Upper lobe of left lung (tissue), 6 donors: ENCODE measurements around the gene RTCB. TPM values are rescaled to one million over a fixed set of nuclear protein-coding genes. Genes with fewer than 3 reads are reported as not detected.
"Not testable (repeated sequence)": the region's sequence is repeated elsewhere in the genome, so short reads cannot be mapped to it uniquely, and the experiment has no call there.

Source experiments
- ATAC-seq, 2 donors: fragments of 200-7000 bp; cut with Tn5 transposase; one replicate each; pipeline ENCODE4 v1.9.1; 2022; ENCODE audit warnings: mild to moderate bottlenecking in 2 of 2, moderate library complexity in 2 of 2; ENCODE audit not compliant: low FRiP score in 2 of 2
- DNase-seq, 2 donors: peaks; one replicate each; pipeline ENCODE4 v3.0.0-alpha.2; 2019 to 2020
- H3K27ac ChIP-seq, 4 donors: fragments of 200-600 bp; sonication (generic); one replicate each; pipeline ENCODE4 v1.5.1; 2016 to 2019
- H3K27me3 ChIP-seq, 4 donors: fragments of 200-600 bp; sonication (generic); one replicate each; pipeline ENCODE4 v1.5.1; 2017 to 2019
- H3K36me3 ChIP-seq, 4 donors: fragments of 200-600 bp; sonication (generic); one replicate each; pipeline ENCODE4 v1.5.1; 2016 to 2019
- H3K4me1 ChIP-seq, 4 donors: fragments of 200-600 bp; sonication (generic); one replicate each; pipeline ENCODE4 v1.5.1; 2018 to 2019
- H3K4me3 ChIP-seq, 4 donors: fragments of 200-600 bp; sonication (generic); one replicate each; pipeline ENCODE4 v1.5.1; 2017 to 2019; ENCODE audit warnings: mild to moderate bottlenecking in 2 of 4, moderate library complexity in 1 of 4
- H3K9me3 ChIP-seq, 4 donors: fragments of 200-600 bp; sonication (generic); one replicate each; pipeline ENCODE4 v1.5.1; 2018 to 2019
- CTCF ChIP-seq, 6 experiments: fragments of 450-650 bp in 4 of 6; fragments of 200-600 bp in 2 of 6; sonication (generic) in 2 of 6; IDR thresholded peaks; one replicate each; pipeline ENCODE4 v1.5.1; 2016 to 2019; ENCODE audit warnings: antibody characterized with exemption in 6 of 6
- EP300 ChIP-seq, 4 donors: sonication (generic); formaldehyde crosslinking; IDR thresholded peaks; one replicate each; pipeline ENCODE4 v1.5.1; 2017; ENCODE audit warnings: antibody characterized with exemption in 4 of 4, control low read depth in 2 of 4
- POLR2A ChIP-seq, 4 donors: fragments of 450-650 bp; IDR thresholded peaks; one replicate each; pipeline ENCODE4 v1.5.1; 2016 to 2017; ENCODE audit warnings: antibody characterized with exemption in 4 of 4, mild to moderate bottlenecking in 2 of 4
- POLR2AphosphoS5 ChIP-seq, 2 donors: sonication (generic); formaldehyde crosslinking; IDR thresholded peaks; one replicate each; pipeline ENCODE4 v1.5.1; 2017; ENCODE audit warnings: antibody characterized with exemption in 2 of 2
- WGBS, 2 donors: methylation state at CpG; one replicate each; pipeline ENCODE4 v1.1.5; 2017 to 2018; 5-methylcytosine and 5-hydroxymethylcytosine counted together
- total RNA-seq, 6 donors: library from RNA; depleted of rRNA in 4 of 6; stranded (reverse); fragments of >200 nt in 4 of 6; gene quantifications; one replicate each; pipeline versions ENCODE4 v1.1.0 to v1.2.1, GENCODE V29; 2016 to 2021
- donor health status: DM: no; HTN: no; CAD: no; lungs with moderate emphysema.
- donor health status: DM: no; HTN: yes; CAD: no; lungs with severe emphysema.

Gene RTCB
- total RNA-seq, 6 donors from 2014 or later, result 45.3 to 71.4 (median 63.7) TPM

- Histone ChIP-seq H3K27ac (peak overlapping the region; percentile 63 to 79 (median 67)), H3K36me3 (no peaks in the 10 kb centered on the region), H3K27me3 (no peaks in the 10 kb centered on the region), H3K4me1 (no peaks in the 10 kb centered on the region), H3K9me3 (no peaks in the 10 kb centered on the region), H3K4me3 (peak overlapping the region; percentile 22 to 48 (median 39))
- TF ChIP-seq POLR2A (IDR thresholded peaks at IDR 0.05) (peak in 1 of 4 donors; percentile 51), POLR2AphosphoS5 (IDR thresholded peaks at IDR 0.05) (peak; percentile 59 to 64), EP300 (IDR thresholded peaks at IDR 0.05) (no peak), CTCF (IDR thresholded peaks at IDR 0.05) (no peak)
- WGBS, 2 donors, result 77 to 82% methylated on average over 15 to 26 of the region's 30 CpGs
- DNase-seq, result peak in 1 of 2 donors; percentile 83
- peak; percentile 12 to 16 for ATAC-seq
Measured at GRCh38 chr22:32354360-32355351, 57.4 kb downstream of the RTCB start.

- WGBS, 2 donors, result 95 to 100% methylated on average over 5 to 12 of the region's 19 CpGs
- ATAC-seq, result no peak
- Histone ChIP-seq H3K4me1 (no peaks in the 10 kb centered on the region), H3K27me3 (no peaks in the 10 kb centered on the region), H3K9me3 (no peaks in the 10 kb centered on the region), H3K27ac (peak overlapping the region in 3 of 4 donors; percentile 6 to 71 (median 63)), H3K4me3 (peak overlapping the region in 3 of 4 donors; percentile 36 to 48 (median 42)), H3K36me3 (no peaks in the 10 kb centered on the region)
- DNase-seq, result peak in 1 of 2 donors; percentile 71
- no peak for TF ChIP-seq POLR2A (IDR thresholded peaks at IDR 0.05)
- no peak for TF ChIP-seq EP300 (IDR thresholded peaks at IDR 0.05)
- no peak for TF ChIP-seq CTCF (IDR thresholded peaks at IDR 0.05)
- no peak for TF ChIP-seq POLR2AphosphoS5 (IDR thresholded peaks at IDR 0.05)
Measured at GRCh38 chr22:32353840-32354239, 58.2 kb downstream of the RTCB start.

GRCh38 chr22:32353292-32353691 is 58.8 kb downstream of the RTCB start:
- Histone ChIP-seq H3K9me3 (no peaks in the 10 kb centered on the region), H3K27me3 (no peaks in the 10 kb centered on the region), H3K4me3 (peak overlapping the region in 2 of 4 donors; percentile 36 to 42), H3K4me1 (no peaks in the 10 kb centered on the region), H3K27ac (peak overlapping the region in 1 of 4 donors; percentile 63), H3K36me3 (no peaks in the 10 kb centered on the region)
- TF ChIP-seq CTCF (IDR thresholded peaks at IDR 0.05), result no peak
- no peak for TF ChIP-seq EP300 (IDR thresholded peaks at IDR 0.05)
- no peak for TF ChIP-seq POLR2A (IDR thresholded peaks at IDR 0.05)
- no peak for TF ChIP-seq POLR2AphosphoS5 (IDR thresholded peaks at IDR 0.05)
- ATAC-seq, result no peak
- WGBS, 2 donors, result 90 to 93% methylated on average over 14 to 28 of the region's 28 CpGs
- peak in 1 of 2 donors; percentile 71 for DNase-seq

GRCh38 chr22:32352681-32353080 is 59.4 kb downstream of the RTCB start:
- TF ChIP-seq EP300 (IDR thresholded peaks at IDR 0.05), result no peak
- Histone ChIP-seq H3K4me3 (no peak overlapping the region), H3K27me3 (no peaks in the 10 kb centered on the region), H3K4me1 (no peaks in the 10 kb centered on the region), H3K36me3 (no peaks in the 10 kb centered on the region), H3K27ac (no peak overlapping the region), H3K9me3 (no peaks in the 10 kb centered on the region)
- 92 to 94% methylated on average over 14 of the region's 14 CpGs for WGBS, 2 donors
- ATAC-seq (peak in 1 of 2 donors; percentile 20), DNase-seq (peak in 1 of 2 donors; percentile 71)

GRCh38 chr22:32351875-32352274 is 60.2 kb downstream of the RTCB start:
- H3K27ac ChIP-seq, H3K36me3 ChIP-seq, H3K4me3 ChIP-seq, H3K27me3 ChIP-seq, H3K9me3 ChIP-seq, DNase-seq, H3K4me1 ChIP-seq, ATAC-seq: not testable (repeated sequence)
- WGBS, 2 donors, result 94 to 100% methylated on average over 1 of the region's 1 CpG
